Peyer's patch (tissue), 4 donors: ENCODE measurements around the gene BTBD7. TPM values are rescaled to one million over a fixed set of nuclear protein-coding genes. Genes with fewer than 3 reads are reported as not detected.

Experiments used
- DNase-seq, 3 donors: peaks; one replicate each; pipeline ENCODE4 v3.0.0-alpha.2; 2017 to 2019
- H3K27ac ChIP-seq, 4 donors: fragments of 200-600 bp; sonication (generic); one replicate each; pipeline ENCODE4 v1.5.1; 2016 to 2019
- H3K27me3 ChIP-seq, 2 donors: fragments of 200-600 bp; sonication (generic); one replicate each; pipeline ENCODE4 v1.5.1; 2019
- H3K36me3 ChIP-seq, 3 donors: fragments of 200-600 bp; sonication (generic); one replicate each; pipeline ENCODE4 v1.5.1; 2016 to 2019
- H3K4me1 ChIP-seq, 4 donors: fragments of 200-600 bp; sonication (generic); one replicate each; pipeline ENCODE4 v1.5.1; 2016 to 2019
- H3K4me3 ChIP-seq, 4 donors: fragments of 200-600 bp; sonication (generic); 1 replicate in 3 of 4; 2 replicates in 1 of 4; pipeline ENCODE4 v1.5.1; 2016 to 2019; ENCODE audit warnings: mild to moderate bottlenecking in 1 of 4
- H3K9me3 ChIP-seq, 4 donors: fragments of 200-600 bp; sonication (generic); one replicate each; pipeline ENCODE4 v1.5.1; 2016 to 2019; ENCODE audit warnings: mild to moderate bottlenecking in 1 of 4
- POLR2A ChIP-seq, 2 donors: fragments of 450-650 bp; IDR thresholded peaks; one replicate each; pipeline ENCODE4 v1.5.1; 2017; ENCODE audit warnings: antibody characterized with exemption in 2 of 2, mild to moderate bottlenecking in 2 of 2, moderate library complexity in 2 of 2
- total RNA-seq, 4 donors: library from RNA; depleted of rRNA; stranded (reverse); fragments of >200 nt; gene quantifications; one replicate each; pipeline ENCODE4 v1.1.0, GENCODE V29; 2016
- TF ChIP-seq, protein P1 (sequence below), 6 experiments: fragments of 450-650 bp in 4 of 6; fragments of 200-600 bp in 2 of 6; sonication (generic) in 1 of 6; IDR thresholded peaks; one replicate each; pipeline ENCODE4 v1.5.1; 2017 to 2019; ENCODE audit warnings: antibody characterized with exemption in 6 of 6, mild to moderate bottlenecking in 3 of 6, moderate library complexity in 1 of 6

BTBD7 gene
- total RNA-seq, 4 donors from 2014 or later, result 28.1 to 38.1 (median 32.2) TPM

- DNase-seq, result no peak
- peaks cover 0 to 46% (median 0%) of the 10 kb centered on the region in 3 donors for H3K36me3 ChIP-seq
Measured at GRCh38 chr14:93228550-93228949, 104.3 kb downstream of the BTBD7 start.

DNA sequence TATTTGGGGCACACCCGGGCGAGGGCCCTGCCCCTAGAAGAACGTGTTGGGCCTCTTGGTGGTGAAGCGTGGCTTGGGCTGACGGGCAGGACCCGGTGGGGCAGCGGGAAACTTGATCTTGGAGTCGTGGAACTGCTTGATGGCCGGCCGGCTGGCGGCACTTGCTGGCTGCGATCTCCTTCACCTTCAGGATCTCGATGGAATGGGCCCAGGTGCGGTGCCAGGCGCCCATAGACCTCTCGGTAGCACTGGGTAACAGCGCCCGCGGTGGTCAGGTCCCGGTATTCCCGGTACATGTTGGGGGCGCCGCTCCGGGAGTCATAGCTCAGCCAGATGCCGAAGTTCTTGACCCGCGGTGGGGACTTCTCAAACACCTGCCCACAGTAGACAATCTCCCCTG lies 109.3 kb downstream of the BTBD7 start:
- Histone ChIP-seq H3K4me1 (no peaks in the 10 kb centered on the region), H3K27ac (no peak overlapping the region), H3K4me3 (no peak overlapping the region), H3K27me3 (no peaks in the 10 kb centered on the region), H3K36me3 (peaks cover 0 to 92% (median 0%) of the 10 kb centered on the region in 3 donors), H3K9me3 (no peaks in the 10 kb centered on the region)
- DNase-seq, result no peak
- TF ChIP-seq POLR2A (IDR thresholded peaks at IDR 0.05), result no peak
- TF ChIP-seq, protein P1, sequence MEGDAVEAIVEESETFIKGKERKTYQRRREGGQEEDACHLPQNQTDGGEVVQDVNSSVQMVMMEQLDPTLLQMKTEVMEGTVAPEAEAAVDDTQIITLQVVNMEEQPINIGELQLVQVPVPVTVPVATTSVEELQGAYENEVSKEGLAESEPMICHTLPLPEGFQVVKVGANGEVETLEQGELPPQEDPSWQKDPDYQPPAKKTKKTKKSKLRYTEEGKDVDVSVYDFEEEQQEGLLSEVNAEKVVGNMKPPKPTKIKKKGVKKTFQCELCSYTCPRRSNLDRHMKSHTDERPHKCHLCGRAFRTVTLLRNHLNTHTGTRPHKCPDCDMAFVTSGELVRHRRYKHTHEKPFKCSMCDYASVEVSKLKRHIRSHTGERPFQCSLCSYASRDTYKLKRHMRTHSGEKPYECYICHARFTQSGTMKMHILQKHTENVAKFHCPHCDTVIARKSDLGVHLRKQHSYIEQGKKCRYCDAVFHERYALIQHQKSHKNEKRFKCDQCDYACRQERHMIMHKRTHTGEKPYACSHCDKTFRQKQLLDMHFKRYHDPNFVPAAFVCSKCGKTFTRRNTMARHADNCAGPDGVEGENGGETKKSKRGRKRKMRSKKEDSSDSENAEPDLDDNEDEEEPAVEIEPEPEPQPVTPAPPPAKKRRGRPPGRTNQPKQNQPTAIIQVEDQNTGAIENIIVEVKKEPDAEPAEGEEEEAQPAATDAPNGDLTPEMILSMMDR (IDR thresholded peaks at IDR 0.05), result no peak

More at GRCh38 chr14:93228550-93228949, 104.3 kb downstream of the BTBD7 start:
- Histone ChIP-seq H3K27me3 (no peaks in the 10 kb centered on the region), H3K4me3 (no peak overlapping the region), H3K4me1 (no peaks in the 10 kb centered on the region), H3K9me3 (no peaks in the 10 kb centered on the region), H3K27ac (no peak overlapping the region)
- TF ChIP-seq, protein P1 (IDR thresholded peaks at IDR 0.05), result no peak
- no peak for TF ChIP-seq POLR2A (IDR thresholded peaks at IDR 0.05)

GRCh38 chr14:93220509-93220908 lies 112.3 kb downstream of the BTBD7 start:
- Histone ChIP-seq H3K27ac (no peak overlapping the region), H3K9me3 (no peaks in the 10 kb centered on the region), H3K36me3 (peaks cover 0 to 85% (median 0%) of the 10 kb centered on the region in 3 donors), H3K27me3 (no peaks in the 10 kb centered on the region), H3K4me1 (no peaks in the 10 kb centered on the region), H3K4me3 (no peak overlapping the region)
- no peak for DNase-seq
- TF ChIP-seq, protein P1 (IDR thresholded peaks at IDR 0.05), result no peak
- TF ChIP-seq POLR2A (IDR thresholded peaks at IDR 0.05), result no peak

GRCh38 chr14:93219103-93219726 lies 113.6 kb downstream of the BTBD7 start:
- no peaks in the 10 kb centered on the region for H3K27me3 ChIP-seq
- no peaks in the 10 kb centered on the region for H3K9me3 ChIP-seq
- DNase-seq, result peak in 2 of 3 donors; percentile 36 to 80
- H3K4me1 ChIP-seq, result no peaks in the 10 kb centered on the region
- TF ChIP-seq POLR2A (IDR thresholded peaks at IDR 0.05), result no peak
- TF ChIP-seq, protein P1 (IDR thresholded peaks at IDR 0.05), result peak in 4 of 6 experiments; percentile 55 to 67 (median 64)
- H3K36me3 ChIP-seq, result peaks cover 0 to 86% (median 0%) of the 10 kb centered on the region in 3 donors
- H3K4me3 ChIP-seq, result no peak overlapping the region
- H3K27ac ChIP-seq, result no peak overlapping the region

- Histone ChIP-seq H3K27me3 (no peaks in the 10 kb centered on the region), H3K4me1 (peaks cover 0 to 3% (median 0%) of the 10 kb centered on the region in 4 donors), H3K36me3 (peaks cover 0 to 76% (median 0%) of the 10 kb centered on the region in 3 donors), H3K27ac (no peak overlapping the region), H3K9me3 (no peaks in the 10 kb centered on the region), H3K4me3 (no peak overlapping the region)
- DNase-seq, result no peak
- no peak for TF ChIP-seq POLR2A (IDR thresholded peaks at IDR 0.05)
- TF ChIP-seq, protein P1 (IDR thresholded peaks at IDR 0.05), result no peak
Measured at GRCh38 chr14:93214598-93214997, 118.2 kb downstream of the BTBD7 start.
